Liver (tissue), 9 donors: ENCODE data around the gene BARX2. TPM values are rescaled to one million over a fixed set of nuclear protein-coding genes. Genes with fewer than 3 reads are reported as not detected.
"Not testable (repeated sequence)": the region's sequence is repeated elsewhere in the genome, so short reads cannot be mapped to it uniquely, and the experiment has no call there.

Experiments
- DNase-seq: peaks from one replicate; pipeline ENCODE4 v3.0.0-alpha.2; 2017; ENCODE audit warnings: low spot score
- H3K27ac ChIP-seq, 2 donors: one replicate each; pipeline ENCODE4 v1.7.0; 2013; ENCODE audit warnings: inconsistent platforms in 2 of 2, low read length in 2 of 2, control low read depth in 1 of 2, low read depth in 1 of 2, mild to moderate bottlenecking in 1 of 2
- H3K27me3 ChIP-seq, 4 donors: one replicate each; pipeline versions ENCODE4 v1.6.1 to v1.7.0; 2013; ENCODE audit warnings: low read length in 3 of 4, inconsistent platforms in 1 of 4, mild to moderate bottlenecking in 1 of 4, moderate library complexity in 1 of 4; ENCODE audit not compliant: control insufficient read depth in 4 of 4, insufficient read depth in 4 of 4
- H3K36me3 ChIP-seq, 4 donors: one replicate each; pipeline versions ENCODE4 v1.6.1 to v1.7.0; 2013; ENCODE audit warnings: low read length in 3 of 4, mild to moderate bottlenecking in 3 of 4, low read depth in 1 of 4, moderate library complexity in 1 of 4; ENCODE audit not compliant: control insufficient read depth in 4 of 4, insufficient read depth in 3 of 4
- H3K4me1 ChIP-seq, 4 donors: one replicate each; pipeline versions ENCODE4 v1.6.1 to v1.7.0; 2013; ENCODE audit warnings: low read length in 3 of 4, mild to moderate bottlenecking in 3 of 4, moderate library complexity in 1 of 4; ENCODE audit not compliant: control insufficient read depth in 4 of 4, insufficient read depth in 4 of 4
- H3K4me3 ChIP-seq, 3 donors: one replicate each; pipeline versions ENCODE4 v1.6.1 to v1.7.0; 2013; ENCODE audit warnings: low read length in 3 of 3, control low read depth in 1 of 3, low read depth in 1 of 3, mild to moderate bottlenecking in 1 of 3
- H3K9ac ChIP-seq, 2 donors: one replicate each; pipeline ENCODE4 v1.7.0; 2013; ENCODE audit warnings: low read length in 2 of 2, mild to moderate bottlenecking in 2 of 2, moderate library complexity in 2 of 2, control low read depth in 1 of 2, low read depth in 1 of 2
- H3K9me3 ChIP-seq, 4 donors: one replicate each; pipeline versions ENCODE4 v1.6.1 to v1.7.0; 2013; ENCODE audit warnings: low read length in 3 of 4; ENCODE audit not compliant: control insufficient read depth in 4 of 4
- ATF3 ChIP-seq: IDR thresholded peaks from 2 replicates; pipeline ENCODE4 v1.6.1; 2016; ENCODE audit warnings: antibody characterized with exemption
- CTCF ChIP-seq: fragments of 150-350 bp; IDR thresholded peaks from 2 replicates; pipeline ENCODE4 v1.5.1; 2017; ENCODE audit warnings: improper control_type of control experiment, low read depth, low read length; ENCODE audit not compliant: missing input control
- EGR1 ChIP-seq, 2 donors: IDR thresholded peaks; 2 replicates each; pipeline ENCODE4 v1.6.1; 2016 to 2018; ENCODE audit warnings: antibody characterized with exemption in 2 of 2, low read depth in 2 of 2
- HNF4A ChIP-seq, 2 donors: conservative IDR thresholded peaks; 2 replicates each; pipeline ENCODE4 v1.6.1; 2016; ENCODE audit warnings: antibody characterized with exemption in 2 of 2, mild to moderate bottlenecking in 2 of 2
- HNF4G ChIP-seq: IDR thresholded peaks from 2 replicates; pipeline ENCODE4 v1.6.1; 2016; ENCODE audit warnings: antibody characterized with exemption
- JUND ChIP-seq, 2 donors: IDR thresholded peaks; 2 replicates each; pipeline ENCODE4 v1.6.1; 2016; ENCODE audit warnings: antibody characterized with exemption in 2 of 2
- RAD21 ChIP-seq, 2 donors: IDR thresholded peaks; 2 replicates each; pipeline ENCODE4 v1.6.1; 2016; ENCODE audit warnings: antibody characterized with exemption in 2 of 2, mild to moderate bottlenecking in 2 of 2
- RXRA ChIP-seq, 2 donors: IDR thresholded peaks; 2 replicates each; pipeline ENCODE4 v1.6.1; 2017 to 2018; ENCODE audit warnings: antibody characterized with exemption in 2 of 2, mild to moderate bottlenecking in 1 of 2
- SP1 ChIP-seq: IDR thresholded peaks from 2 replicates; pipeline ENCODE4 v1.6.1; 2018; ENCODE audit warnings: antibody characterized with exemption, mild to moderate bottlenecking
- YY1 ChIP-seq: IDR thresholded peaks from 2 replicates; pipeline ENCODE4 v1.6.1; 2016; ENCODE audit warnings: antibody characterized with exemption, mild to moderate bottlenecking
- ZBTB33 ChIP-seq: IDR thresholded peaks from 2 replicates; pipeline ENCODE4 v1.6.1; 2016; ENCODE audit warnings: antibody characterized with exemption
- WGBS: extraction: QIAGEN DNeasy Blood & Tissue Kit; methylation state at CpG from one replicate; pipeline ENCODE4 v1.1.7; 2013; 5-methylcytosine and 5-hydroxymethylcytosine counted together
- polyA plus RNA-seq, 2 donors: library from polyadenylated mRNA; stranded (reverse) in 1 of 2; unstranded in 1 of 2; fragments of 200-250 nt in 1 of 2; fragments of >200 nt in 1 of 2; fragmentation: Nextera tagmentation in 1 of 2; extraction: Ambion mirVana in 1 of 2; gene quantifications; one replicate each; pipeline versions ENCODE4 v1.2.1 to v1.2.3, GENCODE V29; 2013 to 2015
- total RNA-seq, 2 donors: library from RNA; depleted of rRNA; stranded (reverse); fragments of >200 nt; gene quantifications; one replicate each; pipeline ENCODE4 v1.2.3, GENCODE V29; 2014
- donor health status: healthy.
- donor health status: healthy.
- donor health status: healthy.
- donor health status: healthy.
- donor health status: healthy.

BARX2 gene
- total RNA-seq (not detected), polyA plus RNA-seq (not detected)

GRCh38 chr11:129375751-129376657 lies at the start of gene BARX2:
TSS of gene BARX2 (plus strand) at chr11:129375848. CDS start at chr11:129376036, 188 bp downstream.
- TF ChIP-seq RAD21 (IDR thresholded peaks at IDR 0.05) (peak; percentile 43 to 63), YY1 (no peak), CTCF (peak; percentile 27)
- WGBS = 3% methylated on average over 81 of the region's 81 CpGs
- DNase-seq = peak; percentile 42
- Histone ChIP-seq H3K4me1 (peaks cover 16 to 36% (median 29%) of the 10 kb centered on the region in 4 donors), H3K36me3 (no peaks in the 10 kb centered on the region), H3K9me3 (no peaks in the 10 kb centered on the region), H3K9ac (no peak within 1 kb of the TSS), H3K27ac (no peak within 1 kb of the TSS), H3K4me3 (peak within 1 kb of the TSS in 2 of 3 donors; percentile 16 to 47), H3K27me3 (peaks cover 7 to 29% (median 18%) of the 10 kb centered on the region in 4 donors)

GRCh38 chr11:129326921-129327320 lies 48.7 kb upstream of the BARX2 start:
- no peaks in the 10 kb centered on the region for H3K9me3 ChIP-seq
- 41% methylated on average over 2 of the region's 2 CpGs for WGBS
- no peak for DNase-seq
- H3K9ac ChIP-seq = no peak overlapping the region
- no peaks in the 10 kb centered on the region for H3K27me3 ChIP-seq
- TF ChIP-seq HNF4G (no peak), EGR1 (IDR thresholded peaks at IDR 0.05; ENCODE audit: low read depth in 2 of 2) (no peak), RXRA (IDR thresholded peaks at IDR 0.05) (peak; percentile 71 to 95), SP1 (peak; percentile 61), RAD21 (IDR thresholded peaks at IDR 0.05) (peak in 1 of 2 donors; percentile 19), HNF4A (conservative IDR thresholded peaks at IDR 0.05) (peak; percentile 17 to 43)
- no peaks in the 10 kb centered on the region for H3K36me3 ChIP-seq
- no peak overlapping the region for H3K27ac ChIP-seq
- no peak overlapping the region for H3K4me3 ChIP-seq
- peaks cover 10 to 64% (median 48%) of the 10 kb centered on the region in 4 donors for H3K4me1 ChIP-seq

- H3K4me1 ChIP-seq = peaks cover 10 to 62% (median 44%) of the 10 kb centered on the region in 4 donors
- not testable (repeated sequence) for H3K27ac ChIP-seq
- 76% methylated on average over 4 of the region's 4 CpGs for WGBS
These were observed 47.9 kb upstream of the BARX2 start for GRCh38 chr11:129327708-129328107.

GRCh38 chr11:129328756-129329155 lies 46.9 kb upstream of the BARX2 start:
- H3K4me1 ChIP-seq = peaks cover 7 to 51% (median 34%) of the 10 kb centered on the region in 4 donors
- no peak overlapping the region for H3K9ac ChIP-seq
- no peaks in the 10 kb centered on the region for H3K27me3 ChIP-seq
- no peaks in the 10 kb centered on the region for H3K36me3 ChIP-seq
- no peaks in the 10 kb centered on the region for H3K9me3 ChIP-seq
- DNase-seq = no peak
- H3K27ac ChIP-seq = no peak overlapping the region
- no peak overlapping the region for H3K4me3 ChIP-seq
- TF ChIP-seq RAD21 (IDR thresholded peaks at IDR 0.05) (no peak), HNF4A (conservative IDR thresholded peaks at IDR 0.05) (no peak), JUND (IDR thresholded peaks at IDR 0.05) (no peak), HNF4G (no peak), ZBTB33 (no peak), ATF3 (no peak)

More at GRCh38 chr11:129327708-129328107, 47.9 kb upstream of the BARX2 start:
- not testable (repeated sequence) for H3K36me3 ChIP-seq, H3K4me3 ChIP-seq, H3K9ac ChIP-seq, H3K9me3 ChIP-seq, DNase-seq, H3K27me3 ChIP-seq
